Panc1 (cell line): Measurements from ENCODE around the gene TYRP1.

Source experiments
- CTCF ChIP-seq: fragments of 450-650 bp; IDR thresholded peaks from 2 replicates; pipeline ENCODE4 v1.5.1; 2017; ENCODE audit warnings: mild to moderate bottlenecking
- REST ChIP-seq, 2 experiments: IDR thresholded peaks; 2 replicates each; pipeline ENCODE4 v1.6.1; 2011 to 2012; ENCODE audit warnings: low read depth in 2 of 2, control low read depth in 1 of 2, low read length in 1 of 2, mild to moderate bottlenecking in 1 of 2, moderate library complexity in 1 of 2; ENCODE audit not compliant: insufficient read depth in 1 of 2

DNA sequence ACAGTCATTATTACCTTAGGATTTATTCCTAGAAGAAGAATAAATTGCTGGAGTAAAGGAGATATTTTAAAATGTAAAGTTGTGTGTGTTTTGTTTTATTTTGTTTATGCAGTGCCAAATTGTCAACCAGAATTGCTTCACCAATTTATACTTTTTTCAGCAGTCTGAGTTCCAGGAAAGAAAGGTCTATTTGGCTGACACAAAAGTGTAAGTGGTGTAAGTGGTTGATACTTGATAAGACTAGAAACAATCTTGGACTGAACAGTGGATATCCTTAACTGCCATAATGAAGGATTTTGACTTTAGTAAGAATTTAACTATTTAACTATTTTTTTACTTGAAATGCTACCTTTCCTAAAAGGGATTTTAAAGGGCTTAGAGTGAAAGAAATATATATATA lies 37.7 kb downstream of the TYRP1 start:
- TF ChIP-seq CTCF (no peak), REST (IDR thresholded peaks at IDR 0.05; ENCODE audit: insufficient read depth in 1 of 2, low read depth in 2 of 2, low read length in 1 of 2) (no peak)
